ENCODE measurements around the gene MYO19.
"Not testable (repeated sequence)": the region's sequence is repeated elsewhere in the genome, so short reads cannot be mapped to it uniquely, and the experiment has no call there.

The MYO19 gene

GRCh38 chr17:36533935-36534839 lies 481 bp downstream of the MYO19 start:
- peak; percentile 26 to 31 for DNase-seq (ENCODE audit: low read depth in 2 of 2)

DNA sequence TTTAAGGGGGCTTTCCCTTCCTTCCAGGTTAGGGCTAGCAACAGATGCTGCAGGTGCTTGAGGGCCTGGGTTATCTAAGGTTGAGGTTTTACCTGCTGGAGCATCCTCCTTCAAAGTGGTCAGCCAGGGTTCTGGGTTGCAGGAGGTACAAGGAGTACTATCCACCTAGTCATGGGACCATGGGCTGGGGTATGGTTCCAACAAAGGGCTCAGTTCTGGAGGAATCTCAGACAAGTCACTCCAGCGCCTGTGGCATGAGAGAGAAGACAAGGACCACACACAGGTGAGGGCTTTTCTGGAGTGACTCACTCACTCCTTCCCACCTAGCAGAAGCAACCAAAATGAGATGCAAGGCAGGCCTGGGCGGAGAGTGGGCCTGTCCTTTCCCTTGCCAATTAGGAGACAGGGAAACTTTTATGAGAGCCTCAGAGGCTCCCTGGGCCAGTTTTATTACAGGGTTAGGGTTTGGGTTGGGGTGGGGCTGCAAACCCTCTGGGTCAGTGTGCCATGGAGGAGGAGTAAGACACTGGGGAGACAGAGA lies 2.2 kb downstream of the MYO19 start:
- DNase-seq (ENCODE audit: low read depth in 2 of 2): no peak

DNA sequence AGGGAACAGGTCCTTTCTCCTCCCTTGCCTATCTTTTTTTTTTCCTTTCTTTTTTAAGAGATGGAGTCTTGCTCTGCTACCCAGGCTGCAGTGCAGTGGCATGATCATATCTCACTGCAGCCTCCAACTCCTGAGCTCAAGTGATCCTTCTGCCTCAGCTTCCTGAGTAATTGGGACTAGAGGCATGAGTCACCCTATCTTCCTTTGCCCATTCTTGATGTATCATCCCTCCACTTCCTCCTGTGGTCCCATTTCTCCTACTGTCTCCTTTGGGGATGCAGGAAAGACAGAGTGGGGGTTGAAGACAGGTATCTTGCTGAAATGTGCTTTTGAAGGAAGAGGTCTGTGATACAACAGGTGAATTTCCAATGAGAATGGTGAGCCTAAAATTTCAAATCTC lies 5.5 kb downstream of the MYO19 start:
- no peak for DNase-seq (ENCODE audit: low read depth in 2 of 2)

DNA sequence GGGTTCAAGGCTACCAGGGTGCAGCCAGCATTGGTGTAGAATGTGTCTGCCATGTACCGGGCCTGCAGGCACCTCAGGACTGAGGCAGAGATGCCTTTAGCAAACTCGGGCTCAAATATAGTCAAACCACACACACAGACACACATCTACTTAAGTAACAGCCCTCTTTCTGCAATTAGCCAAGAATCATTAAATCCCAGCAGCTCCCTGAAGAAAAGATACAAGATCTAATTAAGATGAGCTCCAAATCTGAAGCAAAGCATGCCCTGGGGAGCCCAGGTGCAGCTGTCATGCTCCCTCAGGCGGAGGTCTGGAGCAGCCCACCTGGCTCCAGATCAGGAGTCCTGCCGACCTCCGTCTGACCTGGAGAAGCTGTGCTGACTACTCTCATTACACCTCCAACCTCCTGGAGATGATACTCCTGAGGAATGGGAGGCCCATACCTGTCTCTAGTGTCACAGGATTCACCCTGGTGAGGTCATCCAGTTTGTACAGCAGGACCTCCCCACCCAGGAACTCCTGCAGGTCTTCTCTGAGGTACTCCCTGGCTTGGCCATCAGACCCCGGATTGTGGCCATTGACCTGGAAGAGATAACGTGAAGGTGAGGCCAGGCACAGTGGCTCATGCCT lies 6.9 kb downstream of the MYO19 start:
- DNase-seq (ENCODE audit: low read depth in 2 of 2): no peak

GRCh38 chr17:36525888-36526287 lies 8.8 kb downstream of the MYO19 start:
- DNase-seq (ENCODE audit: low read depth in 2 of 2): no peak

GRCh38 chr17:36525113-36525512 lies 9.6 kb downstream of the MYO19 start:
- DNase-seq (ENCODE audit: low read depth in 2 of 2): no peak

- no peak for DNase-seq (ENCODE audit: low read depth in 2 of 2)
Observed at GRCh38 chr17:36524428-36524876, 10.2 kb downstream of the MYO19 start.

- no peak for DNase-seq (ENCODE audit: low read depth in 2 of 2)
Observed at GRCh38 chr17:36523113-36523512, 11.6 kb downstream of the MYO19 start.

DNA sequence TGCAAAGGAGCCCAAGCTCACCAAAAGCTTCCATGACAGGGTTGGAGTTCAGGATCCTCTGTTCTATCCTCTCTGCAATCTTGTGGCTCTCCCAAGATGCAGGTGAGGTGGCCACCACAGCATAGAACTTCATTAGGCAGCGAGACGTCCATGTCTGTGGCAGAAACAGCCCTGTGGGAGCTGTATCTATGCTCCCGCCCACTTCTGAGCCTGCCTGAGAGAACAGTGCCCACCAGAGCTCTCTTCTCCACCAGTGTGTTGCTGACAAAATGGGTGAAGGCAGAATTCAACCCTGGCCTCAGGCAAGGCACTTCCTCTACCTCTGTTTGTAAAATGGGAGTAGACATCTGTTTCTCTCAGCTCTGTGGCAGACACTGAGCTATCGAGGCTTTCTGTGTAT lies 18.8 kb downstream of the MYO19 start:
- DNase-seq (ENCODE audit: low read depth in 2 of 2): no peak

- no peak for DNase-seq (ENCODE audit: low read depth in 2 of 2)
Observed at GRCh38 chr17:36514856-36515255, 19.8 kb downstream of the MYO19 start.

- DNase-seq (ENCODE audit: low read depth in 2 of 2): no peak
Observed at GRCh38 chr17:36512641-36513040, 22.0 kb downstream of the MYO19 start.

- DNase-seq (ENCODE audit: low read depth in 2 of 2): no peak
Observed at GRCh38 chr17:36511216-36511615, 23.5 kb downstream of the MYO19 start.

- DNase-seq (ENCODE audit: low read depth in 2 of 2): no peak
Observed at GRCh38 chr17:36510636-36511035, 24.0 kb downstream of the MYO19 start.

- no peak for DNase-seq (ENCODE audit: low read depth in 2 of 2)
Observed at GRCh38 chr17:36509272-36509985, 25.2 kb downstream of the MYO19 start.

GRCh38 chr17:36508439-36508838 lies 26.2 kb downstream of the MYO19 start:
- DNase-seq (ENCODE audit: low read depth in 2 of 2): not testable (repeated sequence)

- no peak for DNase-seq (ENCODE audit: low read depth in 2 of 2)
Observed at GRCh38 chr17:36507266-36507665, 27.4 kb downstream of the MYO19 start.

GRCh38 chr17:36506831-36507230 lies 27.8 kb downstream of the MYO19 start:
- no peak for DNase-seq (ENCODE audit: low read depth in 2 of 2)

DNA sequence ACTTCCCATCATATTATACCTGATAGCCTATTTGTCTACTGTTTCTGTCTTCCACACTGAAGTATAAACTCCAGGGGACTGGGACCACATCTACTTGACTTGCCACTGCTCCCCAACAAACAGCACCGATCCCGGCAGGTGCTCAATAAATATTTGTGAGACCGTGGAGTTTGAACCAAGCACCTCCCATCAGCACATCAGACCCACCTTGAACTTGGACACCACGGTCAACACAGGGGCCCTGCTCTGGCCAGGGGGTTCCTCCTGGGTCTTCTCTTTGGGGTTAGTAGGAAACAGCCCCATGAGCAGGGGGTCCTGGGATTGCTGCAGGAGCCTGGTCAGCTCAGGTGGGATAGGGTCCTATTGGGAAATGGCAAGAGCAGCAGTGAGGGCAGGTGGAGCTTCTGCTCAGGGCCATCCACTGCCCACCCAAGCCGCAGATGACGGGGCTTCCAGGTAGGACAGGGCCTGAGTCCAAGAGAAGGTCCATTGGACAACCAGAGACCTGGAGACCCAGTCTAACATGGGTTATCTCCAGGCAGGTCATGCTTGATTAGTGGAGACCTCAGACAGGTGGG lies 28.3 kb downstream of the MYO19 start:
- no peak for DNase-seq (ENCODE audit: low read depth in 2 of 2)

DNA sequence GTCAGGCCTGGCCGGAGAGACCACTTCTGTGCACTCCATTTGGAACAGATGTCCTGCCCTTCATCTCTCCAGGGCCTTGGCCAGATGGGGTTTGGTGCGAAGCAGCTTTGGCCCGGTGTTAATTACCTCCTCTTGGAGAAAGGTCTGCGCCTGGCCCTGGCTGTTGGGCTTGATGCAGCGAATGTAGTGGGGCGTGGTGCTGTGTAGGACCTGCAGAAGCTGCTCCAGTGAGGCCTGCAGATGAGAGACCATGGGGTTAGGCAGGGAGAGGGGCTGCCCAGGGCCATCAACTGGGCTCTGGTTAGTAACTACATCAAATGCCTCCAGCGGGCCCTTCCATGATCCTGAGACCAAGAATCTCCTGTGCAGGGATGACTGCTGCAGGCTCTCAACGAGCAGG lies 29.5 kb downstream of the MYO19 start:
- DNase-seq (ENCODE audit: low read depth in 2 of 2): no peak

- no peak for DNase-seq (ENCODE audit: low read depth in 2 of 2)
Observed at GRCh38 chr17:36504156-36504545, 30.5 kb downstream of the MYO19 start.

GRCh38 chr17:36503456-36504155 lies 31.1 kb downstream of the MYO19 start:
- no peak for DNase-seq (ENCODE audit: low read depth in 2 of 2)
